ENCODE data around the gene HP.

HP gene

DNA sequence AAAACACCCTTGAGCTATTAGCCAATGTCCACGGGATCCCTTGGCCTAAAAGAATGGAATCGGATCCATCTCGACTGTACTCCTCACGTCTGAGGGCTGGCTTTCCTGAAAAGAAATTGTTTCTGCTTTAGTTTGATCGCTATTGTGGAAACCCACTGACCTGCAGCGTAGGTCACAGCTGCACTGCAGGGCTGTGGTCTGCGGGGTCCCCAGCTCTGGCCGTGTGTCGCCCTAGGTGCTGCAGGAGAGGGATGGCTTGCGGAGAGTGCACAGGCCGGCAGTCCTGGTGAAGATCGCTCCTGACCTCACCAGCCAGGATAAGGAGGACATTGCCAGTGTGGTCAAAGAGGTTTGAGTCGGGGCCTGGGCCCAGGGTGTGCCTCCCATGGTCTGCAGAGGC lies 32.2 kb upstream of the HP start:
- H3K36me3 ChIP-seq (ENCODE audit: control insufficient read depth, low read depth, low read length), result peaks cover 30% of the 10 kb centered on the region
- H3K9ac ChIP-seq (ENCODE audit: low read length), result no peak overlapping the region
- H3K4me1 ChIP-seq (ENCODE audit: control insufficient read depth, low read depth, low read length), result no peaks in the 10 kb centered on the region
- H3K27me3 ChIP-seq (ENCODE audit: control insufficient read depth, insufficient read depth, low read length), result no peaks in the 10 kb centered on the region
- H3K9me3 ChIP-seq (ENCODE audit: control insufficient read depth, low read depth, low read length), result no peaks in the 10 kb centered on the region
- no peak overlapping the region for H3K27ac ChIP-seq (ENCODE audit: low read length)
- no peak overlapping the region for H3K4me3 ChIP-seq (ENCODE audit: low read length)

DNA sequence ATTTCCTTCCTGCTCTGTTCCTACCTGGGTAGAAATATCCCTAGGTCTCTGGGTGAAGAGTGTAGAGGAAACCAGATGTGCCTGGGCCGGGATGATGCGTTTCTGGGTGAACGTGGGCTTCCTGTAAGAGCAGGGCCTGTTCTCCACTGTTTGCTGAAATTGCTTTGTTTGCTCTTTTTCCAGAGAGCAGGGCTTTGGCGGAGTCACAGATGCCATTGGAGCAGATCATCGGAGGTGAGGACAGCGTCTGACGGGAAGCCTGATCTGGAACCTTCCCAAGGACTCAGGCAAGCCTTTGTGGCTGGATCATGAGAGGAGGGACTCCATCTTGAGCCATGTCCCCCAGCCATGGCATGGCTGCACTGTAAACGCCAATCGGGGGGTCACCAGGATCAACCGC lies 30.3 kb upstream of the HP start:
- Histone ChIP-seq H3K4me3 (ENCODE audit: low read length) (no peak overlapping the region), H3K27ac (ENCODE audit: low read length) (no peak overlapping the region), H3K36me3 (ENCODE audit: control insufficient read depth, low read depth, low read length) (peaks cover 26% of the 10 kb centered on the region), H3K9me3 (ENCODE audit: control insufficient read depth, low read depth, low read length) (no peaks in the 10 kb centered on the region), H3K27me3 (ENCODE audit: control insufficient read depth, insufficient read depth, low read length) (no peaks in the 10 kb centered on the region), H3K9ac (ENCODE audit: low read length) (no peak overlapping the region), H3K4me1 (ENCODE audit: control insufficient read depth, low read depth, low read length) (no peaks in the 10 kb centered on the region)

DNA sequence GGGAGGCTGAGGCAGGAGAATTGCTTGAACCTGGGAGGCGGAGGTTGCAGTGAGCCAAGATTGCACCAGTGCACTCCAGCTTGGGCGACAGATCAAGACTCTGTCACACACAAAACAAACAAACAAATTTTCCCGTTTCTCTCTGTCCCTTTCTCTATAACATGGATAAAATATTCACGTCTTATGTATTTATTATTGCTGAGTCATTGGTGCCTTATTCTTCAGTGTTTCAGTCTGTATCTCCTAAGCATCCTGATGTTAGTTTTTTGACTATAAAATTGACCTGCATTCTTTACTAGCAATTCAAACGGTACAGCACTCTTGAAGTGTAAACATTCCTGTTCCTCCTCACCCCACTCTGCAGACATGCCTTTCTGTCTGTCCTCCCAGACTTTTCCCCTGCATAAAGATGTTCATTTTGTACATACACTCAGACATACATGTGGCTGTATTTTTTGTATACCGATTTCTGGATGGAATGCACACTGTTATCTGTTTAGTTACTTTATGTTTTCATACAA lies 29.4 kb upstream of the HP start:
- Histone ChIP-seq H3K4me1 (ENCODE audit: control insufficient read depth, low read depth, low read length) (no peaks in the 10 kb centered on the region), H3K4me3 (ENCODE audit: low read length) (no peak overlapping the region), H3K36me3 (ENCODE audit: control insufficient read depth, low read depth, low read length) (peaks cover 26% of the 10 kb centered on the region), H3K27ac (ENCODE audit: low read length) (no peak overlapping the region), H3K9me3 (ENCODE audit: control insufficient read depth, low read depth, low read length) (no peaks in the 10 kb centered on the region), H3K27me3 (ENCODE audit: control insufficient read depth, insufficient read depth, low read length) (no peaks in the 10 kb centered on the region), H3K9ac (ENCODE audit: low read length) (no peak overlapping the region)

DNA sequence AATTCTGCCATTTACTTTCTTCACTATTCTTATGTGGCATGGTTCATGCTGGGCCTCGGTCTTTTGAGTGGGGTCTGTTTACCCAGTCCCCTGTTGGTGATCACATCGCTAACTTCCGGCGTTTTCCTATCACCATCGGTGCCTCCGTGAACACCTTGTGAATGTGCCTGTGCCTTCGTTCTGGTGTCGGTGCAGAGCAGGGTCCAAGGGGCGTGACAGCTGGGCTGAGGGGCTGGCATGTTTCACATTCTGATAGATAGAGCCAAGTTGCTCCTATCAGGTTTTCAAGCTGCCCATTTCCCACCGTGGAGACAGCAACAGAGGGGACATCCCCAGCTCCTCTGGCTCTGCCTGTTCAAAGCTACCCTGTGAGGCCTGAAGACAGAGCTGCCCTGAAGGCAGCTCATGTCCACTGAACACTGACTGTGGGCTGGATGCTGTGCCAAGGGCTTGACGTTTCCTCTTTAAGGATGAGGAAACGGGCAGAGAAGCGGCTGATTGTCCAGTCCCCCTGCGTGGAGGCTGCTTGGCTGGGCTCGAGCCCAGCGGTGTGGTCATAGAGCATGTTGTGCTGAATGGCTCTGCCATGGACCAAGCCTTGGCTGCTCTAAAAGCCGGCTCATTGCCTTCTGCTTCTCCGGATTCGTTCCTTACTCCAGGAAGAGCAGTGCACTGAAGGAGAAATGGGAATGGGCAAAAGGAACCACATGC lies 28.7 kb upstream of the HP start:
- H3K27me3 ChIP-seq (ENCODE audit: control insufficient read depth, insufficient read depth, low read length), result no peaks in the 10 kb centered on the region
- H3K9ac ChIP-seq (ENCODE audit: low read length), result no peak overlapping the region
- no peak overlapping the region for H3K4me3 ChIP-seq (ENCODE audit: low read length)
- peaks cover 26% of the 10 kb centered on the region for H3K36me3 ChIP-seq (ENCODE audit: control insufficient read depth, low read depth, low read length)
- H3K4me1 ChIP-seq (ENCODE audit: control insufficient read depth, low read depth, low read length), result no peaks in the 10 kb centered on the region
- no peaks in the 10 kb centered on the region for H3K9me3 ChIP-seq (ENCODE audit: control insufficient read depth, low read depth, low read length)
- H3K27ac ChIP-seq (ENCODE audit: low read length), result no peak overlapping the region

DNA sequence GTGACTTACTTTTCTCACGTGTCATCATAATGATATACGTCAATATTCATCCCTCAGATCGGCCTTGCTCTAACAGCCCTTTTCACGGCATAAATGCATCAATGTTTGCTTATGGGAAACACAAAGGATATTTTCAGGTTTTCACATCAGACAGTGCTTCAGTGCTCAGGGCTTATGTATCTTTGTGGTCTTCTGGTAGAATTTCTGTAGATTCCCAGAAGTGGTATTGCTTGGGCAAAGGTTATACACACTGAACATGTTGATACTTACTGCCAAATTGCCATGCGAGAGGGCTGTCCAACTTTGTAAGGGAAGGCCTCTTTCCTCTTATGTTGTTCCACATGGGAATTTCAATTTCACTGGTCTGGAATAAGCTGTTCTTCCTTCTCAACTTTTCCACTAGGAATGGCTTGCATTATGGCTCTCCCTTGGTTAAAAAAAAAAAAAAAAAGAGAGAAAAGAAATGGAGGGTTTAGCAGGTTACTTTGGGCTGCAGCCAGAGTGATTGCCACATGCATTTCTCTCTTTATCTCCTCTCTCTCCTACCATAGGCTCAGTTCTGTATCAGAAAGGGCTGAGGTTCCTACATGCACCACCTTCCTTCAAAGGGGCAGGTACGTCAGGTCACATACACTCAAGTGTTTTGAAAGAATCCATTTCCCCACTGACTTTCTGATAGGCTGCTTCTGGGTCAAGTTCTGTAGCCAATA lies 26.5 kb upstream of the HP start:
- H3K27me3 ChIP-seq (ENCODE audit: control insufficient read depth, insufficient read depth, low read length), result no peaks in the 10 kb centered on the region
- no peak overlapping the region for H3K27ac ChIP-seq (ENCODE audit: low read length)
- peaks cover 14% of the 10 kb centered on the region for H3K36me3 ChIP-seq (ENCODE audit: control insufficient read depth, low read depth, low read length)
- peaks cover 9% of the 10 kb centered on the region for H3K4me1 ChIP-seq (ENCODE audit: control insufficient read depth, low read depth, low read length)
- H3K4me3 ChIP-seq (ENCODE audit: low read length), result no peak overlapping the region
- H3K9me3 ChIP-seq (ENCODE audit: control insufficient read depth, low read depth, low read length), result no peaks in the 10 kb centered on the region
- H3K9ac ChIP-seq (ENCODE audit: low read length), result no peak overlapping the region

DNA sequence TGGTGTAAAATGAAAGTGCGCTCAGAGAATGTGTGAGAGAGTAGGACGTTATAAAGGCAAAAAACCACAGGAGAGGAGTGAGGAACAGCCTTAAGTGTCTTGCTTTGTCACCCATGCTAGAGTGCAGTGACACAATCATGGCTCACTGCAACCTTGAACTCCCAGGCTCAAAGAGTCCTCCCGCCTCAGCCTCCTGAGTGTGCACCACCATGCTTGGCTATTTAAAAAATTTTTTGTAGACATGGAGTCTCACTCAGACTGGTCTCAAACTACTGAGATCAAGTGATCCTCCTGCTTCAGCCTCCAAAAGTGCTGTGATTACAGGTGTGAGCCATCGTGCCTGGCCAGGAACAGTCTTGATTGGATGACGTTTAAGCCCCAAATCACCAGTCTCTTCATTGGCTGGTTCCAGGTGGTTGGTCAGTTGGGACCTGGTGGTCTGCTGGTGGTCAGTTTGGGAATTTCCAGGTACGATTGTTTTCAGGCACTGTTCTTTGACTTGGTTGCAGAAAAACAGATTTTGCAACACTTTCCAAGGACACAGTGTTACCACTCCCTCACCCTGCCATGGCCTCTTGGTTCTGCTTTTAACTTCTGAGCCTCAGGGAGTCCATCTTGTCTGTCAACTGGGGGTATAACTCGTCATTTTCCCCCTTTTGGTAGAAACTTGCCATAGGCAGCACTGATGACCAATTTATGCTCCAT lies 24.6 kb upstream of the HP start:
- no peak overlapping the region for H3K9ac ChIP-seq (ENCODE audit: low read length)
- H3K27ac ChIP-seq (ENCODE audit: low read length), result no peak overlapping the region
- H3K9me3 ChIP-seq (ENCODE audit: control insufficient read depth, low read depth, low read length), result no peaks in the 10 kb centered on the region
- no peaks in the 10 kb centered on the region for H3K27me3 ChIP-seq (ENCODE audit: control insufficient read depth, insufficient read depth, low read length)
- peaks cover 9% of the 10 kb centered on the region for H3K4me1 ChIP-seq (ENCODE audit: control insufficient read depth, low read depth, low read length)
- peaks cover 6% of the 10 kb centered on the region for H3K36me3 ChIP-seq (ENCODE audit: control insufficient read depth, low read depth, low read length)
- no peak overlapping the region for H3K4me3 ChIP-seq (ENCODE audit: low read length)

DNA sequence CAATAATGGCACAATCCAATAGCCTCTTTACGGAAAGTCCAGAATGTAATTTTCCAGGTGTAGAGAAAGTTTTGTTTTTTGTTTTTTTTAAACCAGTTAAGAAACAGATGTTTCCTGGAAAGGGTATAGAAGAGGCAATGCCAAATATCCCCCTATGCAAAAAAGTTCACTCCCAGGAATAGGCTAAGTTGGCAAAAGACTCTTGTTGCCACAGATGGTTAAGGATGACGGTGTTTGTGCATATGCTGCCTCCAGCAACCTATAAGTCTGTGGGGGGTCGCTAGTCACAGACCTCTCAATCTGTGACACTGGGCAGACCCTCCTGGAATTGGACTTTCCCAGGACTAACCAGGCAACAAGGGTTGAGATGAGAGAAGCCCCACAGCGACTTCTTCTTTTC lies 20.9 kb upstream of the HP start:
- no peaks in the 10 kb centered on the region for H3K27me3 ChIP-seq (ENCODE audit: control insufficient read depth, insufficient read depth, low read length)
- no peaks in the 10 kb centered on the region for H3K36me3 ChIP-seq (ENCODE audit: control insufficient read depth, low read depth, low read length)
- peaks cover 13% of the 10 kb centered on the region for H3K4me1 ChIP-seq (ENCODE audit: control insufficient read depth, low read depth, low read length)
- H3K9me3 ChIP-seq (ENCODE audit: control insufficient read depth, low read depth, low read length), result no peaks in the 10 kb centered on the region
- no peak overlapping the region for H3K4me3 ChIP-seq (ENCODE audit: low read length)
- H3K9ac ChIP-seq (ENCODE audit: low read length), result no peak overlapping the region
- H3K27ac ChIP-seq (ENCODE audit: low read length), result no peak overlapping the region

DNA sequence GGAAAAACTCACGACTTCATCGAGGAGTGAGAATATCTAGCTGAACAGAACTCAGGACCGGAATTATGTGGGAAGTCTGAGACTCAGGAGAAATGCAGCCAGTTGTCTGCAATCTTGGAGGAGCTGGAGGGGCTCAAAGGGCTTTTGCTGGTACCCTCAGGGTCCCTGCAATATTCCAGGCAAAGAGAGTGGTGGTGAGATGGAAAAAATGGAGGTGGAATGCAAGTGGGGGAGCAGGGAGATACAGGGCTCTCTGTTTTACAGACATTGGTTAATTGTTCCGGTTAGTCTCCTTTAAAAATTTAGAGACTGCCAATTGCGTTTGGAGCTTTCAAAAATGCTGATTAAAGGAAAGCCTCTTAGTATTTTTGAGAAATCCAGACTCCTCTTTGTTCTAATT lies 18.2 kb upstream of the HP start:
- H3K36me3 ChIP-seq (ENCODE audit: control insufficient read depth, low read depth, low read length), result no peaks in the 10 kb centered on the region
- no peaks in the 10 kb centered on the region for H3K9me3 ChIP-seq (ENCODE audit: control insufficient read depth, low read depth, low read length)
- H3K4me3 ChIP-seq (ENCODE audit: low read length), result no peak overlapping the region
- peaks cover 13% of the 10 kb centered on the region for H3K4me1 ChIP-seq (ENCODE audit: control insufficient read depth, low read depth, low read length)
- H3K27me3 ChIP-seq (ENCODE audit: control insufficient read depth, insufficient read depth, low read length), result no peaks in the 10 kb centered on the region
- no peak overlapping the region for H3K9ac ChIP-seq (ENCODE audit: low read length)
- H3K27ac ChIP-seq (ENCODE audit: low read length), result no peak overlapping the region

DNA sequence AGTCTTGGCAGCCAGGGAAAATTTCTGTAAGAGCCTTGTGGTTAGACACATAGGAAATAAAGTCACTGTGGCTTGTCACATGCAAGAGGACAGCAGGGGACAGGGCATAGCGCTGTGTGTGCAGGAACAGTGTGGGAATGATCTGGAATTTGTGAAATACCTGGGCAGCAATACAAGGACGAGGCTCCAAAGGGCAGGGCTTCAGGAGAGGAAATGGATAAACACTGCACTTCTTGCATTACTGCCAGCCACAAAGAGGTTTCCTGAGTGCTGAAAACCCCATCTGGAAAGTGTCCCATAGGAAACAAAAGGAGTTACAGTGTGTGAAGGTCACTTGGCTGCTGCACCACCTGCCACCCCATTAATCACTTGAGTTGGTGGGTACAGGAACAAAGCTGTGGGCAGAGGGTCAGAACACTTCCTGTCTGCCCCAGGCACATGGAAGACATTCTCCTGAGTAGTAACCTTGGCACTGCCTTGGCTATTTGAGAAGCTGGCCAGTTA lies 12.1 kb upstream of the HP start:
- no peaks in the 10 kb centered on the region for H3K36me3 ChIP-seq (ENCODE audit: control insufficient read depth, low read depth, low read length)
- H3K4me3 ChIP-seq (ENCODE audit: low read length), result no peak overlapping the region
- no peaks in the 10 kb centered on the region for H3K27me3 ChIP-seq (ENCODE audit: control insufficient read depth, insufficient read depth, low read length)
- H3K9ac ChIP-seq (ENCODE audit: low read length), result no peak overlapping the region
- no peak overlapping the region for H3K27ac ChIP-seq (ENCODE audit: low read length)
- H3K4me1 ChIP-seq (ENCODE audit: control insufficient read depth, low read depth, low read length), result no peaks in the 10 kb centered on the region
- no peaks in the 10 kb centered on the region for H3K9me3 ChIP-seq (ENCODE audit: control insufficient read depth, low read depth, low read length)

DNA sequence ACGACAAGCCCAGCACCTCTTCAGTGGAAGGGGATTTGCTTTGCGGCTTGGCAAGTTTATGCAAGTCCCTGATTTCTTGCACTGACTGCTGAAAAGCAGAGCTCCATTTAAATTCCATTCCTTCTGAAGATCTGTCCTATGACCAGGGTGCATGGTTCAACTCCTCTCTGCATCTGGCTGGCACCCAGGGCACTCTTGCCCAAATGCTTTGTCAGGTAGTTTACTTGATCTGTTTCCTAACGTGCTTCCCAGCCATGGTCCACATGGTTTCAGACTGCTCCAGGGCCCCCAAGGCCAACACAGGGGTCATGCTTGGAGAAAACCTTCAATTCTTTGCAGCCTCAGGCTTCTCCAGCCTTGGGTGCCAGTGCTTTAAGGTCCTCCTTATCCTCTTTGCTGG lies 11.2 kb upstream of the HP start:
- no peak overlapping the region for H3K9ac ChIP-seq (ENCODE audit: low read length)
- no peak overlapping the region for H3K4me3 ChIP-seq (ENCODE audit: low read length)
- H3K36me3 ChIP-seq (ENCODE audit: control insufficient read depth, low read depth, low read length), result no peaks in the 10 kb centered on the region
- H3K27me3 ChIP-seq (ENCODE audit: control insufficient read depth, insufficient read depth, low read length), result no peaks in the 10 kb centered on the region
- H3K4me1 ChIP-seq (ENCODE audit: control insufficient read depth, low read depth, low read length), result no peaks in the 10 kb centered on the region
- no peak overlapping the region for H3K27ac ChIP-seq (ENCODE audit: low read length)
- no peaks in the 10 kb centered on the region for H3K9me3 ChIP-seq (ENCODE audit: control insufficient read depth, low read depth, low read length)

DNA sequence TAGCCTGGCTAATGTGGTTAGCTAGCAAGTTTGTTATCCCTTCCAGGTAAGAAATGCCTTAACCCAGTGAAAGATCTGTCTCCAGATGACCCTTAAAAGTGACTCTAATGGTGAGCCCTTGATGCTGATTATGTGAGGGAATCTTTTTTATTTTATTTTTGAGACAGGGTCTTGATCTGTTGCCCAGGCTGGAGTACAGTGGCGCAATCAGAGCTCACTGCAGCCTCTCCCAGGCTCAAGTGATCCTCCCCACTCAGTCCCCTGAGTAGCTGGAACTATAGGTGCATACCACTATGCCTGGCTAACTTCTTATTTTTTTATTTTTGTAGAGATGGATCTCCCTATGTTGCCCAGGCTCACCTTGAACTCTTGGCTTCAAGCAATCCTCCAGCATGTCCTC lies 10.8 kb upstream of the HP start:
- H3K9me3 ChIP-seq (ENCODE audit: control insufficient read depth, low read depth, low read length), result no peaks in the 10 kb centered on the region
- no peaks in the 10 kb centered on the region for H3K36me3 ChIP-seq (ENCODE audit: control insufficient read depth, low read depth, low read length)
- H3K27ac ChIP-seq (ENCODE audit: low read length), result no peak overlapping the region
- H3K4me1 ChIP-seq (ENCODE audit: control insufficient read depth, low read depth, low read length), result no peaks in the 10 kb centered on the region
- H3K27me3 ChIP-seq (ENCODE audit: control insufficient read depth, insufficient read depth, low read length), result no peaks in the 10 kb centered on the region
- H3K4me3 ChIP-seq (ENCODE audit: low read length), result no peak overlapping the region
- no peak overlapping the region for H3K9ac ChIP-seq (ENCODE audit: low read length)
